Stimulated activated CD4-positive, alpha-beta T cell treated with anti-CD3 and anti-CD28 coated beads, TNF-alpha, amount 100 ng/mL, for 48 hours (primary cell): ENCODE data around the gene EVL.
"Not testable (repeated sequence)": the region's sequence is repeated elsewhere in the genome, so short reads cannot be mapped to it uniquely, and the experiment has no call there.

ENCODE experiments used
- DNase-seq, 3 donors: peaks; one replicate each; pipeline ENCODE4 v3.0.0-alpha.2; 2020; ENCODE audit warnings: low read depth in 3 of 3

EVL gene

DNA sequence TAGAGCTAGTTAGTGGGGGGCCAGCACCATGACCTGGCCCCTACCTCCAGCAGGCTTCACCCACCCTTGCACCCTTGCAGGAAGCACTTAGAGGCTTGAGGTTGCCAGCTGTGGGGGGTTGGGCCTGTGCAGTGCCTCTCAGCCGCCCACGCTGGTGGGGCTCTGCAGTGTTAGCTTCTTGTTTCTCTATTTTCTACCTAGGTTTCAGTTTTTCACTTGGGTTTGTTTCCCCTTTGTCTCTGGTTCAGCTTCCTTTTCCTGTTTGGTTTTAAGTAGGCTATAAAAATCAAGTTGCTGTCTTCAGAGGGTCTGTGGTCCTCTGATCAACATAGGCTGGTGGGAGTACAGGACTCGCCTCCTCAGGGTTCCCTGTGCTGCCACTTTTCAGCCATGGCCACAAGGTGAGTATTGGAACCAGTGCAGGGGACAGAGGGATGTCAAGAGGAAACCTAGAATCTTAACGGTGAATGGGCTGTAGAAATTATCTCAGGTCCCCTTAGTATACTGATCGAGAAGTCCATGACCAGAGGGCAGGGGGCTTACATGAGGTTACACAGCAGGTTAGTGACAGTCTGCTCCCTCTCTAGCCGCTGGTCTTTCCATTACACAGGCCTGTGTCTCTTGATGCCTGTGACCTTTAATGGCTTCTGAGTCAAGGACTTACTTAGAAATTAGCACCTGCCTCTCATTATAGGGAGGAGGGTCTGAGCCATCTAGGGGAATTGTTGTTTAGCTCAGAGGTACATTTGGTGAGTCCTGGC, at the start of gene EVL:
Gene EVL (plus strand): TSS at position 312 of the 761 bp plus-strand sequence. CDS start 79 bp downstream, at position 391.
- DNase-seq = peak; percentile 60 to 83 (median 72)

DNA sequence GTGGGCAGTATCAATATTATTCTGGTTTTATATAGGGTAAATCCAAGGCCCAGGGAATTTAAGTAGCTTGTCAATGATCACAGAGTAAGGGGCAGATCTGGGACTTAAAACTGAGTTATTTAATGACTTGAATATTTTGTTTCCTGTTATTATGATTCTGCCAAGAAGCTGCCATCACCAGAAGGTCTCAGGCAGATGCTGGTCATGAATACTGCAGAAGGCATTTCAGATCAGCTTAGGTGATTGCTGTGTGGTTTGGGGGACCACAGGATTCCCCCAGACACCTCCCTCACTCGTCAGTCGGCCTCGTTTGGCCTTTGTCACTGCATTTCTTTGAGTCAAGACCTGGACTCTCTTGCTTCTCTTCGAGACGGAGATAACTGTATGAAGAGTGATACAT, 47.7 kb upstream of the EVL start:
- no peak for DNase-seq

DNA sequence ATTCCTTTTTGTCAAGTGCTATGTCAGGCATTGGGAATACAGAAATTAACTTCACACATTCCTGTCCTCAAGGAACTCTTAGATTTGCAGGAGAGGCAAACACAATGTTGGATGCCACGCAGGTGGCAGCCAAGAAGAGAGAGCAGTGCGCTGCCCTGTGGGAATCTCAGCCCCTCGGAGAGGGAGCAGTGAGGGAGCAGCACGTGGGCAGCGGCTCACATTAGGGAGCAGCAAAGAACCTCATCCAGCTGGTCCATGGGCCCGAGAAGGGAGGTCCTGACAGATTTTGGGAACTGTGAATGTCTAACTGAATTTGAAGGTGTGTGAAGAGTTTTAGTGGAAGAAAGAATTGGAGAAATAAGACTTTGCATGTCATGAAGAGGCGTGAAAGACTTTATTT, 47.2 kb upstream of the EVL start:
- DNase-seq = no peak

DNA sequence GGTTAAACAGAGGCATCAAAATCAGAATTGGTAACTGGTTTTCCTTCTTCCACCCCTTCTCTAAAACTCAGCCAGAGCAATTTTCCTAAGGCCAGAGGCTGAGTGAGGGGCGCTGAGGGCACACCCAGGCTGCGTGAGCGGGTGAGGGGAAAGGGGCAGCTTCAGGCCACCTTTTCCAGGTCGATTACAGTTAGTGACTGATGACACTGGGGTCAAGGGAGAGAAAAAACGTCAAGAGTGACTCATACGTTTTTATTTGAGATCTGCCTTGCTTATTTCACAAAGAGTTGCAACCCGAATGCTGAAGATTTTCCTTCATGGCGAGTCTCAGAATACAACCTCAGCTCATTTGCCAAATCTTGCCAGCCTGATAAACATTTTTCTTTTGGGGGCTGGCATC, 46.7 kb upstream of the EVL start:
- DNase-seq = no peak

GRCh38 chr14:100019156-100019744, 46.0 kb upstream of the EVL start:
- DNase-seq = no peak

DNA sequence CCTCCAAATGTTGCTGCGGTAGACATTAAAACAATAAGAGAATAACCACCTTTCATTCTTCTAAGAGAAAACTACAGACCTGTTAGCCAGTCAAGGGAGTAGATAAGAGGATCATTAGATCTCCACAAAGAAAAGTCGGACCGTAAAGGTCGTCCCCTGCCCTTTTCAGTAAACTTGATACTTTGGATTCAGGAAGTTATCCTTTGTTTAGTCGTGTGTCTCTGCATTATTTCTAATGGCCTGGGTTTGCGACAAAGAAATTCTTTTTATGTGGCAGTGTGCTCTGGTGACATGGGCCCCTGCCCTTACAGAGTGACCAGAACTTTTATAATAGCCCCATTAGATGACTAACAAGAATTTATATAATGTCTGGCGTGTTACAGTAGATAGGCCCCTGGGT, 44.6 kb upstream of the EVL start:
- no peak for DNase-seq

GRCh38 chr14:100022772-100023451, 42.3 kb upstream of the EVL start:
- no peak for DNase-seq

- DNase-seq = peak in 1 of 3 donors; percentile 8
Measured at GRCh38 chr14:100025111-100025510, 40.1 kb upstream of the EVL start.

- no peak for DNase-seq
Measured at GRCh38 chr14:100027771-100028490, 37.3 kb upstream of the EVL start.

DNA sequence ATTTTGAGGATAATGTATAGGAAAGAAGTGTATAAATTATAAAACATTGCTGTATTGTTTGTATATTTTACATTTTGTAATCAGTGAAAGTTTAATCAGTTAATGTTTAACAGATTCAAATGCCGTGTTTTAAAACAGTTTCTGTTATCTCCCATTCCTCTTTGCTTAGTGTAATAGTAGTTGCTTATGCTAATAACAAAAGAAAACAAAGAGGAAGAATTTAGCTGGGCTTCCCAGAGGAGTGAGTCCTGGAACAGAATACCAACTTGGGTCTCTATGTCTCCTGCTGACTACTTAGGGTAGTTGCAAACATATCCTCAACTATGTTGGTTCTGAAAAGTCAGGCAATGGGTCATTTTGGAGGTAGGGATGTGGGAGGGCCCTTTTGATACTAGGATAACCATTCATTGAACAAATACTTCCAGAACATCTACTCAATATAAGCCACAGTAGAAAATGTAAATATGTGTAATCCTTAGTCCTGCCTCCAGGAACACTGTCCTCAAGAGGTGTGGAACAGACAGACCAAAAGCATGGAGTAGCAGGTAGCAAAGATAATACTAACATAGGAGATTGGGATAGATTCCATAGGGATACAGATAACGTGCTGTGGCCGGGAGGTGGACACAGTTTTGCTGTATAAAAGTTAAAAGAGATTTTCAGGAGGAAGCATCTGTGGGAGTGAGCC, 36.1 kb upstream of the EVL start:
- no peak for DNase-seq

DNA sequence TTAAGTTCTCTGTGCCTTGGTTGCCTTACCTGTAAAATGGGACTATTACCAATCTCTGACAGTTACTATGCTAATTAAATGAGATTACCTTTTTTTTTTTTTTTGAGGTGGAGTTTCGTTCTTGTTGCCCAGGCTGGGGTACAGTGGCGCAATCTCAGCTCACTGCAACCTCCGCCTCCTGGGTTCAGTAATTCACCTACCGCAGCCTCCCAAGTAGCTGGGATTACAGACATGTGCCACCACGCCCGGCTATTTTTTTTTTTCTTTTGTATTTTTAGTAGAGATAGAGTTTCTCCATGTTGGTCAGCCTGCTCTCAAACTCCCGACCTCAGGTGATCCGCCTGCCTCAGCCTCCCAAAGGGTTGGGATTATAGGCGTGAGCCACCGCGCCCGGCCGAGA, 35.2 kb upstream of the EVL start:
- not testable (repeated sequence) for DNase-seq

GRCh38 chr14:100030452-100031153, 34.6 kb upstream of the EVL start:
- DNase-seq = no peak

DNA sequence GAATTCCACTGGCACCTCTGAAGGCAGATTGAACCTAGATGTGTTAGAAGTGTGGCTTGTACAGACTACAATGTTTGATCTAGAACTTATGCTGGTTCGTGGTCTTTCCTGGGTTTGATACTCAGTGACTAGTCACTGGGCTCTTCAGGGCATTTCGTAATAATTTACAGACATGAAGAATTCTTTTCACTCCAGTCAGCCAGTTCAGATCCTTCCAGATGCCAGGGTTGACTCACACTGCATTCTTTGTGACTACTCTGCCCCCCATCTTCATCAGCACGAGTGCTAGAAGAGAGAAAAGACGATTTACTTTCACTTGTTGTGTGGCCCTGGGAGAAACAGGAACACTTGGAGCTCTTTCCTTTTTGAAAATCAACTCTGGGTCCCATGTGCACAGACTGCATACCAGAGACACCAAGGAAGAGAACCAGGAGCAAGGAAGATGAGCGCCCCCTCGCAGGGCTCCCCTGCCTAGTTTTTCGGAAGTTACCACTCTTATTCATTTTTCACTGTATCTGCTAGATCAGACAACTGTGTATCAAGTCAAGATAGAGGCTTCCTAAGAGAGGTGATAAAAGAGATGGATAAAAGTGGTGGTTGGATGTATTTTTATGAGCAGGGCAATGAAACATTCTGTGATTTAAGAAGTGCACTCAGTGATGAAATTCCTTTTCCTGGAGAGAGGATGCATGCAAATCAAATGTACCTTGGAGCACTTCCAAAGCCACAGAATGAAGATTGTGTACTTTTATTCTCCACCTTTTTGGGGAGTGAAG, 33.5 kb upstream of the EVL start:
- no peak for DNase-seq

DNA sequence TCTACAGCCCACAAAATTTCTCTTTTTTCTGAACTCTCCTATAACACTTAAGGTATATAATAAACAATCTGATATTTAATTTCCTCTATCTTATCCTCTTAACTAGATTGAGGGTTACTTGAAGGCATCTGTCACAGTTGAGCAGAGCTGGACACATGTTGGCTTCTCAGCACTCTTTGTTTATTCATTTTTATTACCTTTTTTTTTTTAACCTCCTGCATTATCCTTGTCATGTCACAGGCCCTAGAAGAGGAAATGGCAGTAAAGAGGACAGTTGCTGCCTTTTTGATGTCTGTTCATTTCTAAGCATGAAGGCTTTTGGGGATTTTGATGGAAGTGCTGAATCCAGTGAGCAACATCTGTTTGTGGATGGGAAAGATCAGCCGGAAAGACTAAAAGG, 32.5 kb upstream of the EVL start:
- no peak for DNase-seq

DNA sequence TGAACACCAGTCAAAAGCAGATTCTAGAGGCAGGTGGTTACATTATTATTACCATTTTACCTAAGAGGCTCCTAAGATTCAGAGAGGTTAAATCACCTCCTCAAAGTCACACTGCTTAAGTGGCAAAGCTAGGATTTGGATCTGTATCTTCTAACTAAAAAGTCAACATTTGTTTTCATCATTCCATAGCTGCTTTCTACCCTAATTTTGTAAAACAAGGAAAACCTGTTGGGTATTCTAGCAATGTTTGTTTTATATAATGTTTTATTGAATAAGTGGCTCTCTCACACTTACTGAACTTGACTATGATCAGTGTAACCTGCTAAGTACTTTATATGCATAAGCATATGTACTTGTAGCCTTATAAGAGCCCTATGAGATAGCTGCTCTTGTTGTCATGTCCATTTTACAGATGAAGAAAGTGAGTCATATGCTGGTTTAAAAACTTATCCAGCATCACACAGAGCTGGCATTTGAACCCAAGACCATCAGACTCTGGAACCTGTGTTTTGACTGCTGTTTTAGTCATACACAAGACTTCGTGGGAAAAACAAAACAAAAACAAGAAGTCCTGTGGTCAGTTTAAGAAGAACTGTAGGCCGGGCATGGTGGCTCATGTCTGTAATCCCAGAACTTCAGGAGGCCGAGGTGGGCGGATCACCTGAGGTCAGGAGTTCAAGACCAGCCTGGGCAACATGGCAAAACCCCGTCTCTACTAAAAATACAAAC, 31.7 kb upstream of the EVL start:
- no peak for DNase-seq

DNA sequence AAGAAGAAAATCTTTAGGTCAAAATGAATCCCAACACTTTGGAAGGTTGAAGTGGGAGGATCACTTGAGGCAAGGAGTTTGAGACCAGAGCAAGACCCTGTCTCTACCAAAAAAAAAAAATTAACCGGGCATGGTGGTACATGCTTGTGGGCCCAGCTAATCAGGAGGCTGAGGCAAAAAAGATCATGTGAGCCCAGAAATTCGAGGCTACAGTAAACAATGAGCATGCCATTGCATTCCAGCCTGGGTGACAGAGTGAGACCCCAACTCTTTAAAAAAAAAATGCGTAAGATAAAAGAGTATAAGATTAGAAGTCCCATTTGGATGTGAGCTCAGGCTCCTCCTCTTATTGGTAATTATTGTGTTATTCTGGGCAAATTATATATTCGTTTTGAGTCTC, 30.8 kb upstream of the EVL start:
- DNase-seq = no peak

DNA sequence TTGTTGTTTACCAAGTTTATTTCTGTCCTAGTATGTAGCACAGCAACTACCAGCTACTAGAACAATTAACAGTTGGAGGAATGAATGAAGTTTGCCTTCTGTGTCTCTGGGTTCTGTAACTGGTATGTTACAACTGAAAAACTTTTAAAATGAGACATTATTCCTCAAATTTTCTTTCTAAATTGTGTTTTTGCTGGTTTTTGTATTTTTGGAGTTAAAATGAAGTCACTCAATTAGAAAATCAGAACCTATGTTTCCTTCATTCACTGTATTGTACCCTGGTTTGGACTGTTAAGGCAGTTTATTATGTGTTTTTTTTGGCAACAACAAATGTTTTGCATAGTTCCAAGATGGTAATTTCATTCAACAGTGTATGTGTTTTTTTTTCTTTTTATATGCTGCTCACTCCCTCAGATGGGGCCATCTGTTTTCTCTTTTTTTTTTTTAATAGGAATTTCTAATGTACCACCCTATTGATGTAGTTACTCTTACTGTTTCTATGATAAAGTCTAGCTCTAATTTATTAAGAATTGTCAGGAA, 30.2 kb upstream of the EVL start:
- no peak for DNase-seq

DNA sequence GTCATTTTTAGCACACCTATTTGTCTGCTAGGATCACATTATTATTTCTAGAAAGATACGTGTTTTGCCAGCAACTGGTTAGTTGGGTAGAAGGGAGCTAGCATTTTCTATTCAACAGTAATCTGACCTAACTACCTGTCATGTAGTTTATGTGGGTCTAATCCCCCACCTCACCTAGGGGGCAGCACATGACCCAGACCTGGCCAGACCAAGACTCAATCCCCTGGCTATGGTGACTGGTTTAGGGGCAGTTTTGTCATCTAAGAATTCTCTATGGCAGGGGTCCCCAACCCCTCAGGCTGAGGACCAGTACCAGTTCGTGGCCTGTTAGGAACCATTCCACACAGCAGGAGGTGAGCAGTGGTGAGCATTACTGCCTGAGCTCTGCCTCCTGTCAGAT, 29.5 kb upstream of the EVL start:
- no peak for DNase-seq

GRCh38 chr14:100037353-100037752, 27.9 kb upstream of the EVL start:
- DNase-seq = no peak
